ENCODE results near the gene TTLL1.

- TF ChIP-seq CTCF (IDR thresholded peaks at IDR 0.05) (no peak), POLR2A (IDR thresholded peaks at IDR 0.05) (no peak)
These were observed 47.6 kb upstream of the TTLL1 start for GRCh38 chr22:43136801-43137200.

Data from Peyer's patch (tissue), 4 donors.